Esophagus mucosa (tissue), 1 donor: ENCODE data around the gene PYCR2. TPM values are rescaled to one million over a fixed set of nuclear protein-coding genes. Genes with fewer than 3 reads are reported as not detected.
"Not testable (repeated sequence)": the region's sequence is repeated elsewhere in the genome, so short reads cannot be mapped to it uniquely, and the experiment has no call there.

Experiments used
- ATAC-seq: fragments of 200-7000 bp; cut with Tn5 transposase; one replicate; pipeline ENCODE4 v1.9.1; 2020
- total RNA-seq: library from RNA; stranded (reverse); gene quantifications from one replicate; pipeline ENCODE4 v1.2.4, GENCODE V29; 2023
- donor health status: DM: yes; HTN: yes; CAD: no.

The PYCR2 gene
- 25.7 TPM for total RNA-seq

- peak; percentile 94 for ATAC-seq
Measured at GRCh38 chr1:225923692-225924555, at the start of gene PYCR2. TSS of gene PYCR2 (minus strand) at chr1:225924250. CDS start at chr1:225924110, 140 bp downstream.

- peak; percentile 67 for ATAC-seq
Measured at GRCh38 chr1:225973158-225973557, 49.1 kb upstream of the PYCR2 start.

GRCh38 chr1:225972344-225973152 lies 48.5 kb upstream of the PYCR2 start:
- peak; percentile 14 for ATAC-seq

- not testable (repeated sequence) for ATAC-seq
Measured at GRCh38 chr1:225970592-225971157, 46.6 kb upstream of the PYCR2 start.

GRCh38 chr1:225969751-225970150 lies 45.7 kb upstream of the PYCR2 start:
- ATAC-seq, result not testable (repeated sequence)

GRCh38 chr1:225965231-225965630 lies 41.2 kb upstream of the PYCR2 start:
- ATAC-seq, result no peak

- ATAC-seq, result no peak
Measured at GRCh38 chr1:225963735-225964530, 39.9 kb upstream of the PYCR2 start.

GRCh38 chr1:225962440-225962975 lies 38.5 kb upstream of the PYCR2 start:
- no peak for ATAC-seq

- ATAC-seq, result no peak
Measured at GRCh38 chr1:225961659-225962439, 37.8 kb upstream of the PYCR2 start.

GRCh38 chr1:225958041-225958440 lies 34.0 kb upstream of the PYCR2 start:
- no peak for ATAC-seq

GRCh38 chr1:225954753-225955152 lies 30.7 kb upstream of the PYCR2 start:
- ATAC-seq, result no peak

- no peak for ATAC-seq
Measured at GRCh38 chr1:225953315-225953714, 29.3 kb upstream of the PYCR2 start.

GRCh38 chr1:225950905-225951497 lies 27.0 kb upstream of the PYCR2 start:
- no peak for ATAC-seq

GRCh38 chr1:225949041-225949440 lies 25.0 kb upstream of the PYCR2 start:
- no peak for ATAC-seq

GRCh38 chr1:225946803-225947202 lies 22.8 kb upstream of the PYCR2 start:
- no peak for ATAC-seq

- no peak for ATAC-seq
Measured at GRCh38 chr1:225946082-225946620, 22.1 kb upstream of the PYCR2 start.

- ATAC-seq, result no peak
Measured at GRCh38 chr1:225945564-225945963, 21.5 kb upstream of the PYCR2 start.

- no peak for ATAC-seq
Measured at GRCh38 chr1:225944951-225945350, 20.9 kb upstream of the PYCR2 start.

GRCh38 chr1:225944387-225944786 lies 20.3 kb upstream of the PYCR2 start:
- no peak for ATAC-seq

- ATAC-seq, result no peak
Measured at GRCh38 chr1:225943582-225943981, 19.5 kb upstream of the PYCR2 start.

GRCh38 chr1:225942574-225942973 lies 18.5 kb upstream of the PYCR2 start:
- ATAC-seq, result no peak
